ENCODE results near the gene AKIRIN2. TPM values are rescaled to one million over a fixed set of nuclear protein-coding genes. Genes with fewer than 3 reads are reported as not detected.

The AKIRIN2 gene
- total and polyA plus RNA-seq, 2 of the 13 experiments (the other 11 are each of a cell fraction or from before 2014, with no cell fraction given): 15.6 to 23.4 TPM

DNA sequence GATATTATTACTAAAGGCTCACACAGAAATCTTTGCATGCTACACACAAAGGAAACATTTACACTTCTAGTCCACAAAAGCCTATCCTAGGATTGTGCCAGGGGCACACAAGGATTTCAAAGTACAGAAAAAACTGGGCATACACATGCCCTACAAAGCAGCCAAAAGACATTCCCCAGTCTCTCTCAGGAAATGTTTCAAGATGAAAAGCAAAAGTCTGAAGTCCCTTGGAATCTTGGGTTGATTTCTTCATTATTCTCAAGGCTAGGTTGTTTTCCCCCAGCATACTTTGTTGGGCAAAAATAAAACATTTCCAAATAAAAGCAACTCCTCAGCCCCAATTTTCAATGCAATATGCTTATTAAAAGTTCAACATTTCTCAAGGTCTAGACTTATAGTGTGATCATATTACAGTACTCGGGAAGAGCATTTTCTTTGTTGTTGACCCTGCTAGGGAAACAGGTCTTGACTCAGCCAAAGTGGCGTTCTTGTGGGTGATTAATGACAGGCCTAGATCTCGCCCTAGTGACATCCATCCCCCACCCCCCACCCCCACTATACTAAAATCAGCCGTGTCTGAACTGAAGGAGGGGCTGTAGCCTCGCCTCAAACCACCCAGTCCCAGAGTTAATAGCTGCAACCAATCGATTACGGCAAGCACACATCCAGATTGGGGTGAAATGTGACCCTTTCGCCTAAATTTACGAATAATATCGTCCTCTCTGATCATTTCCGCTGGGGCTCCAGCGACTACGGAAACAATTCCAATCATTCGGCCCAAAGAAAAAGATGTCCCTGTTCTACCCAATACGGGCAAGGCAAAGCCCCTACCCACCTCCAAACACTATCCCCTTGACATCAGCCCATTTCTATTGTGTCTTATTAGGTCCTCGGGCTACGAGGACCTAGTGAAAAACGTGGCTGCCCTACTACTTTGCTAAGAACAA is 1.4 kb downstream of the AKIRIN2 start (continued):
- TF ChIP-seq, protein P1, sequence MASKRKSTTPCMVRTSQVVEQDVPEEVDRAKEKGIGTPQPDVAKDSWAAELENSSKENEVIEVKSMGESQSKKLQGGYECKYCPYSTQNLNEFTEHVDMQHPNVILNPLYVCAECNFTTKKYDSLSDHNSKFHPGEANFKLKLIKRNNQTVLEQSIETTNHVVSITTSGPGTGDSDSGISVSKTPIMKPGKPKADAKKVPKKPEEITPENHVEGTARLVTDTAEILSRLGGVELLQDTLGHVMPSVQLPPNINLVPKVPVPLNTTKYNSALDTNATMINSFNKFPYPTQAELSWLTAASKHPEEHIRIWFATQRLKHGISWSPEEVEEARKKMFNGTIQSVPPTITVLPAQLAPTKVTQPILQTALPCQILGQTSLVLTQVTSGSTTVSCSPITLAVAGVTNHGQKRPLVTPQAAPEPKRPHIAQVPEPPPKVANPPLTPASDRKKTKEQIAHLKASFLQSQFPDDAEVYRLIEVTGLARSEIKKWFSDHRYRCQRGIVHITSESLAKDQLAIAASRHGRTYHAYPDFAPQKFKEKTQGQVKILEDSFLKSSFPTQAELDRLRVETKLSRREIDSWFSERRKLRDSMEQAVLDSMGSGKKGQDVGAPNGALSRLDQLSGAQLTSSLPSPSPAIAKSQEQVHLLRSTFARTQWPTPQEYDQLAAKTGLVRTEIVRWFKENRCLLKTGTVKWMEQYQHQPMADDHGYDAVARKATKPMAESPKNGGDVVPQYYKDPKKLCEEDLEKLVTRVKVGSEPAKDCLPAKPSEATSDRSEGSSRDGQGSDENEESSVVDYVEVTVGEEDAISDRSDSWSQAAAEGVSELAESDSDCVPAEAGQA (IDR thresholded peaks at IDR 0.05; ENCODE audit: low read depth): no peak
- TF ChIP-seq, protein P1 (CRISPR knock-in tag; IDR thresholded peaks at IDR 0.05; ENCODE audit: borderline replicate concordance): no peak
- TF ChIP-seq ARHGAP35 (CRISPR knock-in tag; IDR thresholded peaks at IDR 0.05; ENCODE audit: borderline replicate concordance) (no peak), ZNF484 (CRISPR knock-in tag; IDR thresholded peaks at IDR 0.05; ENCODE audit: borderline replicate concordance, low read depth) (no peak), RBM22 (optimal IDR thresholded peaks at IDR 0.05; ENCODE audit: low read length) (no peak), ELF1 (CRISPR knock-in tag; IDR thresholded peaks at IDR 0.05) (no peak), ZFP62 (CRISPR knock-in tag; IDR thresholded peaks at IDR 0.05) (no peak), HNRNPUL1 (IDR thresholded peaks at IDR 0.05; ENCODE audit: low read depth, low read length) (no peak), SIN3B (IDR thresholded peaks at IDR 0.05; ENCODE audit: low read length) (0 out of 2 replicates have a peak, but pooled peaks have one; percentile 13), ZNF326 (CRISPR knock-in tag; IDR thresholded peaks at IDR 0.05; ENCODE audit: borderline replicate concordance) (no peak), AGO1 (IDR thresholded peaks at IDR 0.05; ENCODE audit: low read depth, low read length, poor library complexity, severe bottlenecking) (no peak)
- TF ChIP-seq, protein P2, sequence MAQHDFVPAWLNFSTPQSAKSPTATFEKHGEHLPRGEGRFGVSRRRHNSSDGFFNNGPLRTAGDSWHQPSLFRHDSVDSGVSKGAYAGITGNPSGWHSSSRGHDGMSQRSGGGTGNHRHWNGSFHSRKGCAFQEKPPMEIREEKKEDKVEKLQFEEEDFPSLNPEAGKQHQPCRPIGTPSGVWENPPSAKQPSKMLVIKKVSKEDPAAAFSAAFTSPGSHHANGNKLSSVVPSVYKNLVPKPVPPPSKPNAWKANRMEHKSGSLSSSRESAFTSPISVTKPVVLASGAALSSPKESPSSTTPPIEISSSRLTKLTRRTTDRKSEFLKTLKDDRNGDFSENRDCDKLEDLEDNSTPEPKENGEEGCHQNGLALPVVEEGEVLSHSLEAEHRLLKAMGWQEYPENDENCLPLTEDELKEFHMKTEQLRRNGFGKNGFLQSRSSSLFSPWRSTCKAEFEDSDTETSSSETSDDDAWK (CRISPR knock-in tag; IDR thresholded peaks at IDR 0.05): no peak
- TF ChIP-seq, protein P3, sequence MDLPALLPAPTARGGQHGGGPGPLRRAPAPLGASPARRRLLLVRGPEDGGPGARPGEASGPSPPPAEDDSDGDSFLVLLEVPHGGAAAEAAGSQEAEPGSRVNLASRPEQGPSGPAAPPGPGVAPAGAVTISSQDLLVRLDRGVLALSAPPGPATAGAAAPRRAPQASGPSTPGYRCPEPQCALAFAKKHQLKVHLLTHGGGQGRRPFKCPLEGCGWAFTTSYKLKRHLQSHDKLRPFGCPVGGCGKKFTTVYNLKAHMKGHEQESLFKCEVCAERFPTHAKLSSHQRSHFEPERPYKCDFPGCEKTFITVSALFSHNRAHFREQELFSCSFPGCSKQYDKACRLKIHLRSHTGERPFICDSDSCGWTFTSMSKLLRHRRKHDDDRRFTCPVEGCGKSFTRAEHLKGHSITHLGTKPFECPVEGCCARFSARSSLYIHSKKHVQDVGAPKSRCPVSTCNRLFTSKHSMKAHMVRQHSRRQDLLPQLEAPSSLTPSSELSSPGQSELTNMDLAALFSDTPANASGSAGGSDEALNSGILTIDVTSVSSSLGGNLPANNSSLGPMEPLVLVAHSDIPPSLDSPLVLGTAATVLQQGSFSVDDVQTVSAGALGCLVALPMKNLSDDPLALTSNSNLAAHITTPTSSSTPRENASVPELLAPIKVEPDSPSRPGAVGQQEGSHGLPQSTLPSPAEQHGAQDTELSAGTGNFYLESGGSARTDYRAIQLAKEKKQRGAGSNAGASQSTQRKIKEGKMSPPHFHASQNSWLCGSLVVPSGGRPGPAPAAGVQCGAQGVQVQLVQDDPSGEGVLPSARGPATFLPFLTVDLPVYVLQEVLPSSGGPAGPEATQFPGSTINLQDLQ (CRISPR knock-in tag; IDR thresholded peaks at IDR 0.05): no peak
- TF ChIP-seq, protein P4, sequence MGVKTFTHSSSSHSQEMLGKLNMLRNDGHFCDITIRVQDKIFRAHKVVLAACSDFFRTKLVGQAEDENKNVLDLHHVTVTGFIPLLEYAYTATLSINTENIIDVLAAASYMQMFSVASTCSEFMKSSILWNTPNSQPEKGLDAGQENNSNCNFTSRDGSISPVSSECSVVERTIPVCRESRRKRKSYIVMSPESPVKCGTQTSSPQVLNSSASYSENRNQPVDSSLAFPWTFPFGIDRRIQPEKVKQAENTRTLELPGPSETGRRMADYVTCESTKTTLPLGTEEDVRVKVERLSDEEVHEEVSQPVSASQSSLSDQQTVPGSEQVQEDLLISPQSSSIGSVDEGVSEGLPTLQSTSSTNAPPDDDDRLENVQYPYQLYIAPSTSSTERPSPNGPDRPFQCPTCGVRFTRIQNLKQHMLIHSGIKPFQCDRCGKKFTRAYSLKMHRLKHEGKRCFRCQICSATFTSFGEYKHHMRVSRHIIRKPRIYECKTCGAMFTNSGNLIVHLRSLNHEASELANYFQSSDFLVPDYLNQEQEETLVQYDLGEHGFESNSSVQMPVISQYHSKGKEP (CRISPR knock-in tag; IDR thresholded peaks at IDR 0.05): no peak
